ENCODE measurements around the gene CD300H. TPM values are rescaled to one million over a fixed set of nuclear protein-coding genes. Genes with fewer than 3 reads are reported as not detected.

Gene CD300H
- polyA plus RNA-seq, 3 donors = 0.57 TPM; not detected in 2

Other genes with a start within 250 kb of the CD300H start
- gene KIF19, start 241.3 kb downstream of the CD300H start, polyA plus RNA-seq (ENCODE audit: insufficient read length in 3 of 3) = under 1 TPM; 0.37 to 0.54 (median 0.44) TPM
- gene BTBD17, start 205.6 kb downstream of the CD300H start, polyA plus RNA-seq (ENCODE audit: insufficient read length in 3 of 3) = under 1 TPM; 0.11 to 0.21 (median 0.17) TPM
- gene GPR142, start 200.0 kb downstream of the CD300H start, polyA plus RNA-seq (ENCODE audit: insufficient read length in 3 of 3) = under 1 TPM in 1 of 3 donors, not detected in 2; 0.18 TPM
- 100 to 1,000 TPM in 2 of 3 donors, 10 to 100 TPM in 1; 92.3 to 121 (median 112) TPM for gene GPRC5C, start 135.4 kb downstream of the CD300H start, polyA plus RNA-seq (ENCODE audit: insufficient read length in 3 of 3)
- 1 to 10 TPM in 2 of 3 donors, under 1 TPM in 1; 0.87 to 1.3 (median 1.1) TPM for gene CD300A, start 100.9 kb downstream of the CD300H start, polyA plus RNA-seq (ENCODE audit: insufficient read length in 3 of 3)
- under 1 TPM; 0.11 to 0.25 (median 0.23) TPM for gene CD300LB, start 36.0 kb downstream of the CD300H start, polyA plus RNA-seq (ENCODE audit: insufficient read length in 3 of 3)
- under 1 TPM; 0.35 to 0.71 (median 0.40) TPM for gene CD300C, start 21.4 kb downstream of the CD300H start, polyA plus RNA-seq (ENCODE audit: insufficient read length in 3 of 3)
- not detected for gene CD300LD, start 24.8 kb upstream of the CD300H start, polyA plus RNA-seq (ENCODE audit: insufficient read length in 3 of 3)
- under 1 TPM; 0.10 to 0.29 (median 0.11) TPM for gene CD300E, start 56.2 kb upstream of the CD300H start, polyA plus RNA-seq (ENCODE audit: insufficient read length in 3 of 3)
- under 1 TPM; 0.32 to 0.57 (median 0.37) TPM for gene CD300LF, start 145.4 kb upstream of the CD300H start, polyA plus RNA-seq (ENCODE audit: insufficient read length in 3 of 3)
- gene RAB37, start 169.7 kb upstream of the CD300H start, polyA plus RNA-seq (ENCODE audit: insufficient read length in 3 of 3) = 1 to 10 TPM; 4.8 to 5.7 (median 5.6) TPM
- 100 to 1,000 TPM; 148 to 190 (median 161) TPM for gene NHERF1, start 181.1 kb upstream of the CD300H start, polyA plus RNA-seq (ENCODE audit: insufficient read length in 3 of 3)
- 10 to 100 TPM; 39.3 to 41.1 (median 39.9) TPM for gene NAT9, start 208.8 kb upstream of the CD300H start, polyA plus RNA-seq (ENCODE audit: insufficient read length in 3 of 3)